Measurements from ENCODE around the gene MANSC4. TPM values are rescaled to one million over a fixed set of nuclear protein-coding genes. Genes with fewer than 3 reads are reported as not detected.

Gene MANSC4
- total and polyA plus RNA-seq, 10 of the 15 experiments (the other 5 are each of a cell fraction or from before 2014, with no cell fraction given): 0.18 to 0.21 (median 0.19) TPM; not detected in 7

DNA sequence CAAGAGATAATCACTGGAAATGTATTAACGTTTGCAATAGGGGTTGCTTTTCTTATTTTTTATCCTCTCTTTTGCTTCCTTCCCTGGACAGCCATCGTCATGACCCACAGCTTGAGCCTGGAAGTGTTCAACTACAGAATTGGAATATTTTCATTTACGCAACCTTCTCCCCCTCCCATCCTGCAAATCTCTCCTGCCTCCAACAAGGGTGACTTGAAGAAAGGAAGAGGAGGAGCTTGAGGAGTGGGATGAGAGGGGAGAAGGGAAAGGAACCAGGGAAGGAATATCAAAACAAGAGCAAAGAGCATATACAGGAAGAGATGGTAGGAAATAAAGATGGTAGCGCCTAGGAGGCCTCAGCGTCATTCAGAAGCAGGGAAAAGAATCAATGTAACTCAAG lies 1.6 kb upstream of the MANSC4 start:
- FAIRE-seq (no peak), ATAC-seq (no peak), DNase-seq (ENCODE audit: low read depth, low spot score) (no peak)
- H3K36me3 ChIP-seq (ENCODE audit: control insufficient read depth in 2 of 2, insufficient read depth in 2 of 2, low read length in 1 of 2): no peaks in the 10 kb centered on the region; a peak in 1 of 4 replicates
- H3K4me2 ChIP-seq (ENCODE audit: control insufficient read depth, insufficient read depth): peak overlapping the region; percentile 97
- no peaks in the 10 kb centered on the region for H3K9me3 ChIP-seq (replicated peaks; ENCODE audit: control insufficient read depth, insufficient read depth, low read length)
- no peak overlapping the region for H3K27ac ChIP-seq (ENCODE audit: control insufficient read depth, insufficient read depth)
- H3K9ac ChIP-seq (ENCODE audit: control insufficient read depth, insufficient read depth, low read length): no peak overlapping the region
- no peaks in the 10 kb centered on the region for H4K20me1 ChIP-seq (ENCODE audit: control insufficient read depth, insufficient read depth)
- ChIA-PET POLR2A (no interaction called here), SMC1A (ENCODE audit: uncharacterized antibody, unreplicated experiment) (no interaction called here), RAD21 (ENCODE audit: unreplicated experiment) (interaction anchor here (0.8 kb wide), 1 partner anchor 39 kb away, joined by 3 read pairs; no protein-coding TSS in a partner anchor), CTCF (interaction anchor here (1.0 to 1.6 kb wide), 2 partner anchors 10 to 159 kb away, joined by 3 to 5 read pairs; no protein-coding TSS in a partner anchor)
- peak overlapping the region; percentile 96 for H3K4me3 ChIP-seq
- BruUV-seq (replicated peaks): TSS peak; percentile 59
- peaks cover 4% of the 10 kb centered on the region for H3K4me1 ChIP-seq (ENCODE audit: control insufficient read depth, insufficient read depth, low read length)
- 62% methylated on average over 5 of the region's 5 CpGs for WGBS (ENCODE audit: insufficient coverage, insufficient replicate concordance, low lambda C conversion rate, missing lambda C conversion rate)
- no peak overlapping the region for H2AFZ ChIP-seq (ENCODE audit: control insufficient read depth, low read depth, low read length)
- H3K79me2 ChIP-seq (ENCODE audit: control insufficient read depth, insufficient read depth, low read length): peaks cover 24% of the 10 kb centered on the region
- H3K27me3 ChIP-seq (replicated peaks in 1 of 2; ENCODE audit: control insufficient read depth in 2 of 2, insufficient read depth in 2 of 2, low read length in 1 of 2): no peaks in the 10 kb centered on the region
- intact Hi-C loops (cut with micrococcal nuclease; ENCODE audit: unreplicated experiment) (no loop called here), in situ Hi-C loops (cut with MboI) (no loop called here)
- TF ChIP-seq SUZ12 (IDR thresholded peaks at IDR 0.05; ENCODE audit: unreplicated experiment) (no peak), PML (IDR thresholded peaks at IDR 0.05; ENCODE audit: low read length) (no peak)

GRCh38 chr12:27780612-27781408 lies 774 bp upstream of the MANSC4 start:
- Histone ChIP-seq H3K9ac (ENCODE audit: control insufficient read depth, insufficient read depth, low read length) (peak overlapping the region; percentile 89), H3K27me3 (replicated peaks in 1 of 2; ENCODE audit: control insufficient read depth in 2 of 2, insufficient read depth in 2 of 2, low read length in 1 of 2) (no peaks in the 10 kb centered on the region), H2AFZ (ENCODE audit: control insufficient read depth, low read depth, low read length) (peak overlapping the region; percentile 96), H3K9me3 (replicated peaks; ENCODE audit: control insufficient read depth, insufficient read depth, low read length) (no peaks in the 10 kb centered on the region), H3K27ac (ENCODE audit: control insufficient read depth, insufficient read depth) (peak overlapping the region; percentile 72), H3K4me3 (peak overlapping the region; percentile 96), H3K4me2 (ENCODE audit: control insufficient read depth, insufficient read depth) (peak overlapping the region; percentile 97), H3K79me2 (ENCODE audit: control insufficient read depth, insufficient read depth, low read length) (peaks cover 22% of the 10 kb centered on the region), H3K36me3 (ENCODE audit: control insufficient read depth in 2 of 2, insufficient read depth in 2 of 2, low read length in 1 of 2) (no peaks in the 10 kb centered on the region; a peak in 1 of 4 replicates), H3K4me1 (ENCODE audit: control insufficient read depth, insufficient read depth, low read length) (peaks cover 4% of the 10 kb centered on the region), H4K20me1 (ENCODE audit: control insufficient read depth, insufficient read depth) (no peaks in the 10 kb centered on the region)
- ATAC-seq (peak; percentile 58), DNase-seq (ENCODE audit: low read depth, low spot score) (no peak), FAIRE-seq (no peak)
- in situ Hi-C loops (cut with MboI): no loop called here
- BruUV-seq (replicated peaks): no TSS peak
- intact Hi-C loops (cut with micrococcal nuclease; ENCODE audit: unreplicated experiment): loop anchor here (1.0 kb wide), 1 partner anchor 48 kb away; no protein-coding TSS in a partner anchor
- SMC1A ChIA-PET (ENCODE audit: uncharacterized antibody, unreplicated experiment): no interaction called here
- POLR2A ChIA-PET: interaction anchor here (0.5 kb wide), 1 partner anchor 14 kb away, joined by 3 read pairs; no protein-coding TSS in a partner anchor
- CTCF ChIA-PET: interaction anchor here (0.6 to 1.6 kb wide), 4 partner anchors 40 to 1780 kb away, joined by 3 read pairs; no protein-coding TSS in a partner anchor
- 8% methylated on average over 27 of the region's 27 CpGs for WGBS (ENCODE audit: insufficient coverage, insufficient replicate concordance, low lambda C conversion rate, missing lambda C conversion rate)
- RAD21 ChIA-PET (ENCODE audit: unreplicated experiment): interaction anchor here (0.5 to 1.5 kb wide), 8 partner anchors 39 to 498 kb away, joined by 3 to 5 read pairs (median 4); no protein-coding TSS in a partner anchor
- TF ChIP-seq KDM1A (IDR thresholded peaks at IDR 0.05; ENCODE audit: borderline replicate concordance): no peak
- no peak for TF ChIP-seq CREM (IDR thresholded peaks at IDR 0.05; ENCODE audit: low read depth)
- TF ChIP-seq ZNF24 (IDR thresholded peaks at IDR 0.05): peak; percentile 55
- no peak for TF ChIP-seq HCFC1 (IDR thresholded peaks at IDR 0.05; ENCODE audit: low read length)
- no peak for TF ChIP-seq TAF1 (IDR thresholded peaks at IDR 0.05; ENCODE audit: borderline replicate concordance, low read depth, low read length)
- no peak for TF ChIP-seq TCF3 (IDR thresholded peaks at IDR 0.05; ENCODE audit: borderline replicate concordance, insufficient read depth, low read depth, low read length)
- TF ChIP-seq, protein P1, sequence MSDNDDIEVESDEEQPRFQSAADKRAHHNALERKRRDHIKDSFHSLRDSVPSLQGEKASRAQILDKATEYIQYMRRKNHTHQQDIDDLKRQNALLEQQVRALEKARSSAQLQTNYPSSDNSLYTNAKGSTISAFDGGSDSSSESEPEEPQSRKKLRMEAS (IDR thresholded peaks at IDR 0.05; ENCODE audit: low read depth, low read length): 0 out of 2 replicates have a peak, but pooled peaks have one; percentile 0
- no peak for TF ChIP-seq ZZZ3 (IDR thresholded peaks at IDR 0.05; ENCODE audit: control insufficient read depth, insufficient read length, low read depth)
- TF ChIP-seq KLF5 (IDR thresholded peaks at IDR 0.05; ENCODE audit: partially characterized antibody): no peak
- no peak for TF ChIP-seq HDGF (IDR thresholded peaks at IDR 0.05)
- TF ChIP-seq SKIL (IDR thresholded peaks at IDR 0.05; ENCODE audit: low read depth, poor library complexity, severe bottlenecking): no peak
- 0 out of 2 replicates have a peak, but pooled peaks have one; percentile 27 for TF ChIP-seq SIN3A (IDR thresholded peaks at IDR 0.05; ENCODE audit: low read depth, low read length)
- no peak for TF ChIP-seq BHLHE40 (IDR thresholded peaks at IDR 0.05; ENCODE audit: borderline replicate concordance in 1 of 2, low read depth in 2 of 2, low read length in 1 of 2)

Data from GM12878 (cell line).